ENCODE measurements around the gene MICALL1.

Gene MICALL1

GRCh38 chr22:37927637-37927936, 21.5 kb downstream of the MICALL1 start:
- H3K4me3 ChIP-seq (ENCODE audit: low read depth, low read length) = no peak overlapping the region
- TF ChIP-seq CTCF (IDR thresholded peaks at IDR 0.05; ENCODE audit: low read depth, low read length, missing control alignments) = no peak
- in situ Hi-C loops (cut with HindIII; ENCODE audit: low sequenced_read_pairs) = no loop called here
- DNase-seq (ENCODE audit: low read depth) = no peak

GRCh38 chr22:37929390-37929789, 23.3 kb downstream of the MICALL1 start:
- in situ Hi-C loops (cut with HindIII; ENCODE audit: low sequenced_read_pairs) = no loop called here
- TF ChIP-seq CTCF (IDR thresholded peaks at IDR 0.05; ENCODE audit: low read depth, low read length, missing control alignments) = no peak
- H3K4me3 ChIP-seq (ENCODE audit: low read depth, low read length) = no peak overlapping the region
- no peak for DNase-seq (ENCODE audit: low read depth)

GRCh38 chr22:37930270-37930951, 24.3 kb downstream of the MICALL1 start:
- in situ Hi-C loops (cut with HindIII; ENCODE audit: low sequenced_read_pairs) = no loop called here
- peak; percentile 71 for TF ChIP-seq CTCF (IDR thresholded peaks at IDR 0.05; ENCODE audit: low read depth, low read length, missing control alignments)
- DNase-seq (ENCODE audit: low read depth) = no peak
- no peak overlapping the region for H3K4me3 ChIP-seq (ENCODE audit: low read depth, low read length)

GRCh38 chr22:37930952-37931440, 24.9 kb downstream of the MICALL1 start:
- H3K4me3 ChIP-seq (ENCODE audit: low read depth, low read length) = no peak overlapping the region
- TF ChIP-seq CTCF (IDR thresholded peaks at IDR 0.05; ENCODE audit: low read depth, low read length, missing control alignments) = no peak
- in situ Hi-C loops (cut with HindIII; ENCODE audit: low sequenced_read_pairs) = no loop called here
- DNase-seq (ENCODE audit: low read depth) = no peak

GRCh38 chr22:37931893-37932389, 25.8 kb downstream of the MICALL1 start:
- in situ Hi-C loops (cut with HindIII; ENCODE audit: low sequenced_read_pairs) = no loop called here
- no peak for TF ChIP-seq CTCF (IDR thresholded peaks at IDR 0.05; ENCODE audit: low read depth, low read length, missing control alignments)
- no peak for DNase-seq (ENCODE audit: low read depth)
- H3K4me3 ChIP-seq (ENCODE audit: low read depth, low read length) = no peak overlapping the region

- DNase-seq (ENCODE audit: low read depth) = no peak
- no peak overlapping the region for H3K4me3 ChIP-seq (ENCODE audit: low read depth, low read length)
- in situ Hi-C loops (cut with HindIII; ENCODE audit: low sequenced_read_pairs) = no loop called here
- TF ChIP-seq CTCF (IDR thresholded peaks at IDR 0.05; ENCODE audit: low read depth, low read length, missing control alignments) = no peak
Measured at GRCh38 chr22:37932401-37932800, 26.3 kb downstream of the MICALL1 start.
